Measurements from ENCODE around the gene FRG1.
"Not testable (repeated sequence)": the region's sequence is repeated elsewhere in the genome, so short reads cannot be mapped to it uniquely, and the experiment has no call there.

GRCh38 chr4:189989941-189990340 lies 49.3 kb downstream of the FRG1 start:
- not testable (repeated sequence) for TF ChIP-seq POLR2A, CTCF (IDR thresholded peaks at IDR 0.05)
